HL-60 (cell line): ENCODE measurements around the gene PSMB11.

Experiments
- DNase-seq, 2 experiments: peaks; one replicate each; pipeline ENCODE4 v3.0.0-alpha.2; 2010 to 2020; ENCODE audit warnings: low read depth in 1 of 2, low spot score in 1 of 2
- H3K27ac ChIP-seq: fragments of 250-450 bp; sonication (Bioruptor Pico); replicated peaks from 2 replicates; pipeline ENCODE4 v1.5.1; 2020; ENCODE audit warnings: mild to moderate bottlenecking, moderate library complexity
- H3K27me3 ChIP-seq: fragments of 250-450 bp; sonication (Bioruptor Pico); 2 replicates; pipeline ENCODE4 v1.5.1; 2021; ENCODE audit warnings: mild to moderate bottlenecking, moderate library complexity; ENCODE audit not compliant: insufficient read depth, poor library complexity, severe bottlenecking
- H3K4me3 ChIP-seq: replicated peaks from 2 replicates; pipeline ENCODE4 v1.5.1; 2011; ENCODE audit warnings: mild to moderate bottlenecking, control low read depth, low read length; ENCODE audit not compliant: insufficient read depth
- CTCF ChIP-seq: IDR thresholded peaks from one replicate; pipeline ENCODE4 v1.5.1; 2011; ENCODE audit warnings: low read length, control low read depth, inconsistent platforms; ENCODE audit not compliant: insufficient read depth
- GABPA ChIP-seq: IDR thresholded peaks from 2 replicates; pipeline ENCODE4 v1.6.1; 2012; ENCODE audit warnings: low read depth
- POLR2AphosphoS5 ChIP-seq: IDR thresholded peaks from 2 replicates; pipeline ENCODE4 v1.6.1; 2012; ENCODE audit warnings: low read depth
- REST ChIP-seq: IDR thresholded peaks from 2 replicates; pipeline ENCODE4 v1.6.1; 2012; ENCODE audit warnings: low read depth; ENCODE audit not compliant: insufficient replicate concordance
- SPI1 ChIP-seq: IDR thresholded peaks from 2 replicates; pipeline ENCODE4 v1.6.1; 2012; ENCODE audit warnings: low read depth, mild to moderate bottlenecking, borderline replicate concordance

The PSMB11 gene

GRCh38 chr14:23035303-23036144 is 6.5 kb upstream of the PSMB11 start:
- peak overlapping the region; percentile 87 for H3K27ac ChIP-seq
- no peak overlapping the region for H3K4me3 ChIP-seq
- DNase-seq: no peak
- no peaks in the 10 kb centered on the region for H3K27me3 ChIP-seq
- TF ChIP-seq POLR2AphosphoS5 (no peak), CTCF (no peak), SPI1 (no peak), REST (no peak), GABPA (no peak)

GRCh38 chr14:23040100-23040499 is 1.9 kb upstream of the PSMB11 start:
- TF ChIP-seq CTCF (no peak), POLR2AphosphoS5 (no peak), SPI1 (no peak), GABPA (no peak), REST (no peak)
- Histone ChIP-seq H3K4me3 (no peak overlapping the region), H3K27ac (no peak overlapping the region), H3K27me3 (no peaks in the 10 kb centered on the region)
- no peak for DNase-seq

- TF ChIP-seq CTCF (no peak), POLR2AphosphoS5 (no peak), REST (no peak), SPI1 (no peak), GABPA (no peak)
- no peak for DNase-seq
- Histone ChIP-seq H3K27ac (no peak overlapping the region), H3K27me3 (no peaks in the 10 kb centered on the region), H3K4me3 (no peak overlapping the region)
Observed at GRCh38 chr14:23041729-23042128, 283 bp upstream of the PSMB11 start.
